Activated naive CD4-positive, alpha-beta T cell treated with Interleukin-2 at 50 U/mL for 16 hours (primary cell): ENCODE measurements around the gene BSG.

Experiments used
- DNase-seq: peaks from one replicate; pipeline ENCODE4 v3.0.0-alpha.2; 2020

Gene BSG

GRCh38 chr19:540867-541637 lies 31.3 kb upstream of the BSG start:
- no peak for DNase-seq

- DNase-seq: no peak
These were observed 30.7 kb upstream of the BSG start for GRCh38 chr19:541699-542098.

GRCh38 chr19:542173-542866 lies 30.1 kb upstream of the BSG start:
- DNase-seq: no peak

- peak; percentile 78 for DNase-seq
These were observed 28.3 kb upstream of the BSG start, which contains the start of gene GZMM for GRCh38 chr19:543910-544608. Gene GZMM (plus strand): TSS chr19:544053. CDS start chr19:544072, 19 bp downstream.

- no peak for DNase-seq
These were observed 25.3 kb upstream of the BSG start for GRCh38 chr19:547117-547516.

GRCh38 chr19:547836-548720 lies 24.3 kb upstream of the BSG start:
- DNase-seq: no peak

- DNase-seq: no peak
These were observed 23.2 kb upstream of the BSG start for GRCh38 chr19:548886-549830.

- no peak for DNase-seq
These were observed 17.6 kb upstream of the BSG start for GRCh38 chr19:554817-555216.

GRCh38 chr19:555474-555808 lies 17.0 kb upstream of the BSG start:
- DNase-seq: no peak

GRCh38 chr19:556611-557382 lies 15.6 kb upstream of the BSG start:
- DNase-seq: no peak

GRCh38 chr19:558770-559439 lies 13.5 kb upstream of the BSG start:
- DNase-seq: no peak

GRCh38 chr19:560121-560520 lies 12.3 kb upstream of the BSG start:
- DNase-seq: no peak

GRCh38 chr19:566403-566802 lies 6.0 kb upstream of the BSG start:
- DNase-seq: no peak

GRCh38 chr19:566844-567243 lies 5.6 kb upstream of the BSG start:
- DNase-seq: no peak

- DNase-seq: no peak
These were observed 5.0 kb upstream of the BSG start for GRCh38 chr19:567296-567900.

GRCh38 chr19:570251-570686 lies 2.1 kb upstream of the BSG start:
- no peak for DNase-seq

GRCh38 chr19:570937-571565 lies 1.3 kb upstream of the BSG start:
- peak; percentile 50 for DNase-seq

- peak; percentile 15 for DNase-seq
These were observed 826 bp upstream of the BSG start for GRCh38 chr19:571566-571974.
